ENCODE results near the gene DRC7.

GRCh38 chr16:57762365-57763040 lies 67.9 kb downstream of the DRC7 start:
- TF ChIP-seq EHMT2 (IDR thresholded peaks at IDR 0.05) (no peak), ZNF197 (CRISPR knock-in tag; IDR thresholded peaks at IDR 0.05; ENCODE audit: low read depth) (no peak), CTCF (IDR thresholded peaks at IDR 0.05 in 2 of 3, conservative IDR thresholded peaks at IDR 0.05 in 1 of 3; ENCODE audit: insufficient read depth in 2 of 3, low read depth in 1 of 3, low read length in 3 of 3) (no peak), ZNF561 (CRISPR knock-in tag; conservative IDR thresholded peaks at IDR 0.05) (no peak), ZNF274 (IDR thresholded peaks at IDR 0.05; ENCODE audit: borderline replicate concordance, low read depth, low read length) (no peak), ZNF589 (CRISPR knock-in tag; IDR thresholded peaks at IDR 0.05; ENCODE audit: low read depth) (no peak), MTA3 (IDR thresholded peaks at IDR 0.05; ENCODE audit: borderline replicate concordance) (no peak), GTF3C2 (IDR thresholded peaks at IDR 0.05; ENCODE audit: borderline replicate concordance, extremely low read depth, insufficient read length) (no peak), SMARCA4 (IDR thresholded peaks at IDR 0.05) (no peak)
- TF ChIP-seq, protein P1, sequence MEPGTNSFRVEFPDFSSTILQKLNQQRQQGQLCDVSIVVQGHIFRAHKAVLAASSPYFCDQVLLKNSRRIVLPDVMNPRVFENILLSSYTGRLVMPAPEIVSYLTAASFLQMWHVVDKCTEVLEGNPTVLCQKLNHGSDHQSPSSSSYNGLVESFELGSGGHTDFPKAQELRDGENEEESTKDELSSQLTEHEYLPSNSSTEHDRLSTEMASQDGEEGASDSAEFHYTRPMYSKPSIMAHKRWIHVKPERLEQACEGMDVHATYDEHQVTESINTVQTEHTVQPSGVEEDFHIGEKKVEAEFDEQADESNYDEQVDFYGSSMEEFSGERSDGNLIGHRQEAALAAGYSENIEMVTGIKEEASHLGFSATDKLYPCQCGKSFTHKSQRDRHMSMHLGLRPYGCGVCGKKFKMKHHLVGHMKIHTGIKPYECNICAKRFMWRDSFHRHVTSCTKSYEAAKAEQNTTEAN (CRISPR knock-in tag; IDR thresholded peaks at IDR 0.05): no peak
- TF ChIP-seq, protein P2, sequence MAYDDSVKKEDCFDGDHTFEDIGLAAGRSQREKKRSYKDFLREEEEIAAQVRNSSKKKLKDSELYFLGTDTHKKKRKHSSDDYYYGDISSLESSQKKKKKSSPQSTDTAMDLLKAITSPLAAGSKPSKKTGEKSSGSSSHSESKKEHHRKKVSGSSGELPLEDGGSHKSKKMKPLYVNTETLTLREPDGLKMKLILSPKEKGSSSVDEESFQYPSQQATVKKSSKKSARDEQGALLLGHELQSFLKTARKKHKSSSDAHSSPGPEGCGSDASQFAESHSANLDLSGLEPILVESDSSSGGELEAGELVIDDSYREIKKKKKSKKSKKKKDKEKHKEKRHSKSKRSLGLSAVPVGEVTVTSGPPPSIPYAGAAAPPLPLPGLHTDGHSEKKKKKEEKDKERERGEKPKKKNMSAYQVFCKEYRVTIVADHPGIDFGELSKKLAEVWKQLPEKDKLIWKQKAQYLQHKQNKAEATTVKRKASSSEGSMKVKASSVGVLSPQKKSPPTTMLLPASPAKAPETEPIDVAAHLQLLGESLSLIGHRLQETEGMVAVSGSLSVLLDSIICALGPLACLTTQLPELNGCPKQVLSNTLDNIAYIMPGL (CRISPR knock-in tag; IDR thresholded peaks at IDR 0.05): no peak
- TF ChIP-seq, protein P3, sequence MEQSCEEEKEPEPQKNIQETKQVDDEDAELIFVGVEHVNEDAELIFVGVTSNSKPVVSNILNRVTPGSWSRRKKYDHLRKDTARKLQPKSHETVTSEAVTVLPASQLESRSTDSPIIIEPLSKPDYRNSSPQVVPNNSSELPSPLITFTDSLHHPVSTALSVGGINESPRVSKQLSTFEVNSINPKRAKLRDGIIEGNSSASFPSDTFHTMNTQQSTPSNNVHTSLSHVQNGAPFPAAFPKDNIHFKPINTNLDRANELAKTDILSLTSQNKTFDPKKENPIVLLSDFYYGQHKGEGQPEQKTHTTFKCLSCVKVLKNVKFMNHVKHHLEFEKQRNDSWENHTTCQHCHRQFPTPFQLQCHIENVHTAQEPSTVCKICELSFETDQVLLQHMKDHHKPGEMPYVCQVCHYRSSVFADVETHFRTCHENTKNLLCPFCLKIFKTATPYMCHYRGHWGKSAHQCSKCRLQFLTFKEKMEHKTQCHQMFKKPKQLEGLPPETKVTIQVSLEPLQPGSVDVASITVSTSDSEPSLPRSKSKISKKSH (CRISPR knock-in tag; IDR thresholded peaks at IDR 0.05): no peak
